Measurements from ENCODE around the gene HNRNPLL.
A peak's percentile ranks its signal among the peaks of the same experiment; 100 is the strongest.
"Not testable (repeated sequence)": the region's sequence is repeated elsewhere in the genome, so short reads cannot be mapped to it uniquely, and the experiment has no call there.

Gene HNRNPLL
- 99.5 to 149 (median 126) reads per million in 3 donors for total RNA-seq

DNA sequence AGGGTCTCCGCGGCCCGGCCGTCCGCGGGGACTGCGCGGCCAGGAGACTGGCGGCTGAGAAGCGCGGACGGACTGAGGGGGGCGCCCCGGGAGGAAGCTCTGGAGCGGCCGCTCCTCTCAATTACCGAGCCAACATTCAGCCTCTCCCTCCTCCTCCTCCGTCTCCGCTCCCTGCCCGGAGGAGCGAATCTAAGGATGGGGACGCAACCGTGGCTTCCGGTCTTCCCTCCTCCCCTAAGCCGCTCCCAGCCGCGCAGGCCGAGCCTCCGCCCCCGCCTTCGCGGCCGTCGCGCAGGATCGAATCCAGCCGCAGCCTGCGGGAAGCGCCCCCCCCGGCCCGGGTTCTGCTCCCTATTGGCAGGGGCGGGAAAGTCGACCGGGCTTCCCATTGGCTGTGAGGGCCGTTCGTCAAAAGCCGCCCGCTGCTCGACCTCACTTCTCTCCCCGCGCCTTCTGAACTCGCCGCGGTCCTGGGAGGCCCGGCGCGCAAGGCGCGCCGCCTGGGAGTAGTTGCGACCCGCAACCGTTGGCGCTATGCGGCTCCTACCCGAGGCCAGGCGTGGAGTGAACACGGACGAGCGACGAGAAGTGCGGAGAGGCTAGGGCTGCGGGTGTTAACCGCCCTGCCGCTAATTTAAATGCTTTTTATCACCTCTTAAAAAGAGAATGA is at the start of gene HNRNPLL:
Gene HNRNPLL (minus strand): TSS at position 197 of the 670 bp plus-strand sequence. CDS start 302 bp downstream, outside the sequence.
- Histone ChIP-seq H3K36me3 (ENCODE audit: control insufficient read depth, insufficient read depth, low read length) (no peaks in the 10 kb centered on the region), H3K27me3 (replicated peaks; ENCODE audit: control insufficient read depth, insufficient read depth, low read length, poor library complexity, severe bottlenecking) (no peaks in the 10 kb centered on the region), H3K9me3 (ENCODE audit: control insufficient read depth, low read length) (no peaks in the 10 kb centered on the region), H3K4me1 (ENCODE audit: control insufficient read depth, insufficient read depth, low read length, poor library complexity, severe bottlenecking) (peaks cover 13% of the 10 kb centered on the region), H3K4me3 (ENCODE audit: insufficient read depth, low read depth, low read length, poor library complexity, severe bottlenecking) (peak within 1 kb of the TSS; percentile 87), H3K27ac (ENCODE audit: insufficient read depth, low read length, poor library complexity, severe bottlenecking) (peak within 1 kb of the TSS; percentile 85)
- peak; percentile 87 to 93 (median 90) for DNase-seq

DNA sequence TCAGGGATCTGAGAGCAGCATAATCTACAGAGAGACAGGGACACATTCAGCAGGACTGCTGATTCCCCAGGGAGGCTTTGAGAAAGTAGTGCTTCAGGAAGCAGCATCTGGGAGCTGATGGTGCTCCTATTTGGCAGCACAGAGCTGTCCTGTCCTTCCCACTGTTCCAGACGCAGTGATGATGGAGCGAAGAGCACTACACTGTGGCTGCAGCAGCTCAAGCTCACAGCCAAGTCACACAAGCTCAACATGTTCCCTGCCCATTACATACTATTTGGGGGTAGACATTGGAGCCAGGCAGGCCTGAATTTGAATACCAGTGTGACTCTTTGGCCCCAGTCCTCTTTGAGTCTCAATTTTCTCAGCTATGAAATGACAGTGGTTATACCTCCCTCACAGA is 48.0 kb upstream of the HNRNPLL start:
- H3K36me3 ChIP-seq (ENCODE audit: control insufficient read depth, insufficient read depth, low read length): no peaks in the 10 kb centered on the region
- H3K27ac ChIP-seq (ENCODE audit: insufficient read depth, low read length, poor library complexity, severe bottlenecking): no peak overlapping the region
- no peak for DNase-seq
- H3K4me1 ChIP-seq (ENCODE audit: control insufficient read depth, insufficient read depth, low read length, poor library complexity, severe bottlenecking): peaks cover 26% of the 10 kb centered on the region
- no peaks in the 10 kb centered on the region for H3K9me3 ChIP-seq (ENCODE audit: control insufficient read depth, low read length)
- no peaks in the 10 kb centered on the region for H3K27me3 ChIP-seq (replicated peaks; ENCODE audit: control insufficient read depth, insufficient read depth, low read length, poor library complexity, severe bottlenecking)
- no peak overlapping the region for H3K4me3 ChIP-seq (ENCODE audit: insufficient read depth, low read depth, low read length, poor library complexity, severe bottlenecking)

- H3K27me3 ChIP-seq (replicated peaks; ENCODE audit: control insufficient read depth, insufficient read depth, low read length, poor library complexity, severe bottlenecking): no peaks in the 10 kb centered on the region
- H3K36me3 ChIP-seq (ENCODE audit: control insufficient read depth, insufficient read depth, low read length): no peaks in the 10 kb centered on the region
- no peak overlapping the region for H3K27ac ChIP-seq (ENCODE audit: insufficient read depth, low read length, poor library complexity, severe bottlenecking)
- no peak overlapping the region for H3K4me3 ChIP-seq (ENCODE audit: insufficient read depth, low read depth, low read length, poor library complexity, severe bottlenecking)
- DNase-seq: no peak
- peaks cover 24% of the 10 kb centered on the region for H3K4me1 ChIP-seq (ENCODE audit: control insufficient read depth, insufficient read depth, low read length, poor library complexity, severe bottlenecking)
- H3K9me3 ChIP-seq (ENCODE audit: control insufficient read depth, low read length): no peaks in the 10 kb centered on the region
Observed at GRCh38 chr2:38650012-38650411, 47.3 kb upstream of the HNRNPLL start.

DNA sequence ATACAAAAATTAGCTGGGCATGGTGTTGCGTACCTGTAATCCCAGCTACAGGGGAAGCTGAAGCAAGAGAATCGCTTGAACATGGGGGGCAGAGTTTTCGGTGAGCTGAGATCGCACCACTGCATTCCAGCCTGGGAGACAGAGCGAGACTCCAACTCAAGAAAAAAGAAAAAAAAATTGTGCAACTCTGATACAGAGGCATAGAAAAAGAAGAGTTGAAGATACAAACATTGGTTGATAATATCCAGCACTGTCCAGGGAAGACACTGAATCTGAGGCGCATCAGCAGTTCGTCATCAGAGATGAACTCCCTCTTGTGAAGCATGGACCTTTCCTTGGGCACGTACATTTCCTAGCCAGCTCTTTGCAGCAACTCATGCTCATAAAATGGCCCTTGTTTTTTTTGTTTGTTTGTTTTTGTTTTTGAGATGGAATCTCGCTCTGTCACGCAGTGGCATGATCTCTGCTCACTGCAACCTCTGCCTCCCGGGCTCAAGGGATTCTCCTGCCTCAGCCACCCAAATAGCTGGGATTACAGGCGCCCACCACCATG is 46.5 kb upstream of the HNRNPLL start:
- Histone ChIP-seq H3K9me3 (ENCODE audit: control insufficient read depth, low read length) (no peaks in the 10 kb centered on the region), H3K36me3 (ENCODE audit: control insufficient read depth, insufficient read depth, low read length) (no peaks in the 10 kb centered on the region), H3K27ac (ENCODE audit: insufficient read depth, low read length, poor library complexity, severe bottlenecking) (no peak overlapping the region), H3K27me3 (replicated peaks; ENCODE audit: control insufficient read depth, insufficient read depth, low read length, poor library complexity, severe bottlenecking) (no peaks in the 10 kb centered on the region), H3K4me3 (ENCODE audit: insufficient read depth, low read depth, low read length, poor library complexity, severe bottlenecking) (no peak overlapping the region), H3K4me1 (ENCODE audit: control insufficient read depth, insufficient read depth, low read length, poor library complexity, severe bottlenecking) (peaks cover 24% of the 10 kb centered on the region)
- no peak for DNase-seq

DNA sequence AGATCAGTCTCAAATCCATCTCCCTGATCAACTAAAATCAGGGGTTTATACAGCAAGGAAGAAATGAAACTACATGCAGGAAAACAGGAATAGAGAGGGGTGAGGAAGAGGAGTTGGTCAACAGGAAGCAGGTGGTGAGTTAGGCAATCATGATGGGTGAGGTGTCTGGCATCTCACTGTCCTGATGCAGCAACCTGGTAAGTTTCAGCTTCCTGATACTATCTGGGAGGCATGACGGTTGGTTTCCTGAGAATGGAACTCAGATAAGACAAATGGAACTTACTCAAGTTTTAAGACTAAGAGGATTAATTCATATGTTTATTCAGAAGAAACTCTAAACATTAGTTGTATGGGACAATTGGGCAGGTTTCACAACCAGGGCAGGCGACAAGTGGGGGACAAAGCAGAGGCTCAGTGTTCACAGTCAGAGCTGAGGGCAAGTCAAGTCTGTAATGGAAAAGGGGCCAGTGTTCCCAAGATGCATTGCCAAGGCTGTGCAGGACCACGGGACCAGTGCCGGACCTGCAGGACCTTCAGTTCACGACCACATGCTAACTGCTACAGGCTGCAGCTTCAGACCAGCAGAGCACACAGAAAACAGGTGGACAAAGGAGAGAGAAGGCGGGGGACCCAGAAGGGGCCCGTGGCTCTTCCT is 45.5 kb upstream of the HNRNPLL start:
- H3K27me3 ChIP-seq (replicated peaks; ENCODE audit: control insufficient read depth, insufficient read depth, low read length, poor library complexity, severe bottlenecking): no peaks in the 10 kb centered on the region
- H3K9me3 ChIP-seq (ENCODE audit: control insufficient read depth, low read length): no peaks in the 10 kb centered on the region
- H3K4me3 ChIP-seq (ENCODE audit: insufficient read depth, low read depth, low read length, poor library complexity, severe bottlenecking): no peak overlapping the region
- H3K27ac ChIP-seq (ENCODE audit: insufficient read depth, low read length, poor library complexity, severe bottlenecking): no peak overlapping the region
- no peak for DNase-seq
- H3K36me3 ChIP-seq (ENCODE audit: control insufficient read depth, insufficient read depth, low read length): no peaks in the 10 kb centered on the region
- H3K4me1 ChIP-seq (ENCODE audit: control insufficient read depth, insufficient read depth, low read length, poor library complexity, severe bottlenecking): peaks cover 24% of the 10 kb centered on the region

DNA sequence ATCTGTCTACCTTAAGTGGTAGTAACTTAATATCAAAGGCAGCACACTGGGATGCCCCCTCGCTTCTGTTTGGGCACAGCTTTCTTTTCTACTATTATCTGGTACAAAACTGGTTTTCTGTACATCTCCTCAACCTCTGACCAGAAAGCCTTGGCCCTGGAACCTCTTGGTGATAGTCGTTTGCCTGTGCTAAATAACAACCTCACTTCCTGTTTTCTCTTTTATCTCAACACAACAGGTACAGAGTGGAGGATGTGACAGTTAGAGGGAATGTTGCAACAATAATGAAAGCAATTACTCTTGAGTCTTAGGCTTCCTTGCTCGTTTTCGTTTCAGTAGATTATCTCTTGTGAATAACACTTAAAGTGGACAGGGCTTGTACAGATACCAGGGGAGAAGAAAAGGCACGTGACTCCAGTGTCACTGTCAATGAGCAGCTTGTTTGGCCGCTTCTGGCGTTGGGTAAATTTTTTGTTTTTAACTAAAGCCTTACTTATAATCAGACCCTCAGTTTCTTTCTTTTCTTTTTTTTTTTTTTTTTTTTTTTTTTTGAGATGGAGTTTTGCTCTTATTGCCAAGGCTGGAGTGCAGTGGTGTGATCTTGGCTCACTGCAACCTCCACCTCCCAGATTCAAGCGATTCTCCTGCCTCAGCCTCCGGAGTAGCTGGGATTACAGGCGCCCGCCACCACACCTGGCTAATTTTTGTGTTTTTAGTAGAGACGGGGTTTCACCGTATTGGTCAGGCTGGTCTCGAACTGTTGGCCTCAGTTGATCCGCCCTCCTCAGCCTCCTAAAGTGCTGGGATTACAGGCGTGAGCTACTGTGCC is 41.2 kb upstream of the HNRNPLL start:
- DNase-seq; H3K9me3 ChIP-seq (ENCODE audit: control insufficient read depth, low read length): not testable (repeated sequence)
- peak overlapping the region; percentile 41 for H3K4me3 ChIP-seq (ENCODE audit: insufficient read depth, low read depth, low read length, poor library complexity, severe bottlenecking)

DNA sequence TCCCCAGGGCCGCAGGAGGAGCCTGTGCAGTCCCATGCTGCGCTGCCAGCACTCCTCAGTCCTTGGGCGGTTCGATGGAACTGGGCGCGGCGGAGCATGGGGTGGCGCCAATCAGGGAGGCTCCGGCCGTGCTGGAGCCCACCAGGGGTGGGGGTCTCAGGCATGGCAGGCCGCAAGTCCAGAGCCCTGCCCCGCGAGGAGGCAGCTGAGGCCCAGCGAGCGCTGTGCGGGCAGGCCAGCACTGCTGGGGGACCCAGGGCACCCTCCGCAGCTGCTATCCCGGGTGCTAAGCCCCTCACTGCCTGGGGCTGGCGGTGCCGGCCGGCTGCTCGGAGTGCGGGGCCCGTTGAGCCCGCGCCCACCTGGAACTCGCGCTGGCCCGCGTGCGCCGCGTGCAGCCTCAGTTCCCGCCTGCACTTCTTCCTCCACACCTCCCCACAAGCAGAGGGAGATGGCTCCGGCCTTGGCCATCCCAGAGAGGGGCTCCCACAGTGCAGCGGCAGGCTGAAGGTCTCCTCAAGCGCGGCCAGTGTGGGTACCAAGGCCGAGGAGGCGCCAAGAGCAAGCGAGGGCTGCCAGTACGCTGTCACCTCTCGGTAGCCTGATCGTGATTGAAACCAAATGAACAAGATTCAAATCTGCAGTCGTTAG is 40.4 kb upstream of the HNRNPLL start:
- DNase-seq: no peak
- Histone ChIP-seq H3K27me3 (replicated peaks; ENCODE audit: control insufficient read depth, insufficient read depth, low read length, poor library complexity, severe bottlenecking) (no peaks in the 10 kb centered on the region), H3K4me1 (ENCODE audit: control insufficient read depth, insufficient read depth, low read length, poor library complexity, severe bottlenecking) (peaks cover 14% of the 10 kb centered on the region), H3K9me3 (ENCODE audit: control insufficient read depth, low read length) (no peaks in the 10 kb centered on the region), H3K4me3 (ENCODE audit: insufficient read depth, low read depth, low read length, poor library complexity, severe bottlenecking) (no peak overlapping the region), H3K36me3 (ENCODE audit: control insufficient read depth, insufficient read depth, low read length) (no peaks in the 10 kb centered on the region), H3K27ac (ENCODE audit: insufficient read depth, low read length, poor library complexity, severe bottlenecking) (peak overlapping the region; percentile 55)

More for the DNA sequence above, 41.2 kb upstream of the HNRNPLL start:
- Histone ChIP-seq H3K27ac (ENCODE audit: insufficient read depth, low read length, poor library complexity, severe bottlenecking) (peak overlapping the region; percentile 55), H3K4me1 (ENCODE audit: control insufficient read depth, insufficient read depth, low read length, poor library complexity, severe bottlenecking) (peaks cover 18% of the 10 kb centered on the region)
- H3K36me3 ChIP-seq (ENCODE audit: control insufficient read depth, insufficient read depth, low read length); H3K27me3 ChIP-seq (replicated peaks; ENCODE audit: control insufficient read depth, insufficient read depth, low read length, poor library complexity, severe bottlenecking): not testable (repeated sequence)

GRCh38 chr2:38642373-38643017 is 39.8 kb upstream of the HNRNPLL start:
- not testable (repeated sequence) for DNase-seq; H3K27ac ChIP-seq (ENCODE audit: insufficient read depth, low read length, poor library complexity, severe bottlenecking); H3K4me3 ChIP-seq (ENCODE audit: insufficient read depth, low read depth, low read length, poor library complexity, severe bottlenecking)

DNA sequence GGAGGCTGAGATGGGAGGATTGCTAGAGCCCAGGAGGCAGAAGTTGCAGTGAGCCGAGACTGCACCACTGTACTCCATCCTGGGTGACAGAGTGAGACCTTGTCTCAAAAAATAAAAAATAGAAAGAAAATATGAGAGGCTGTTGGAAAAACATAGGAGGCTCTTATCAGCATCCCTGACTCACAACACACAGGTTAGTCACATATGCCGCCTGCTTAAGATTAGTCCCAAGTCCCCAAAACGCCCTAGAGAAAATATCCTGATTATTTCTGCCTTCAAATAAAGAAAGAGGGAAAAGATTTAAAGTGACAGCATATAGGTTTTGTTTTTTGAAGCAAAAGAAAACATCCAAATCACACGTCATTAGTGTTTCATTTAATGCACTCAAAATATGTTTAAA is 33.3 kb upstream of the HNRNPLL start:
- no peaks in the 10 kb centered on the region for H3K27me3 ChIP-seq (replicated peaks; ENCODE audit: control insufficient read depth, insufficient read depth, low read length, poor library complexity, severe bottlenecking)
- H3K36me3 ChIP-seq (ENCODE audit: control insufficient read depth, insufficient read depth, low read length): no peaks in the 10 kb centered on the region
- no peak overlapping the region for H3K27ac ChIP-seq (ENCODE audit: insufficient read depth, low read length, poor library complexity, severe bottlenecking)
- DNase-seq: no peak
- H3K9me3 ChIP-seq (ENCODE audit: control insufficient read depth, low read length): no peaks in the 10 kb centered on the region
- H3K4me3 ChIP-seq (ENCODE audit: insufficient read depth, low read depth, low read length, poor library complexity, severe bottlenecking): no peak overlapping the region
- peaks cover 6% of the 10 kb centered on the region for H3K4me1 ChIP-seq (ENCODE audit: control insufficient read depth, insufficient read depth, low read length, poor library complexity, severe bottlenecking)

More at GRCh38 chr2:38642373-38643017, 39.8 kb upstream of the HNRNPLL start:
- H3K9me3 ChIP-seq (ENCODE audit: control insufficient read depth, low read length); H3K36me3 ChIP-seq (ENCODE audit: control insufficient read depth, insufficient read depth, low read length); H3K27me3 ChIP-seq (replicated peaks; ENCODE audit: control insufficient read depth, insufficient read depth, low read length, poor library complexity, severe bottlenecking): not testable (repeated sequence)
- H3K4me1 ChIP-seq (ENCODE audit: control insufficient read depth, insufficient read depth, low read length, poor library complexity, severe bottlenecking): peaks cover 14% of the 10 kb centered on the region
